Measurements from ENCODE around the gene RHBDD3. TPM values are rescaled to one million over a fixed set of nuclear protein-coding genes. Genes with fewer than 3 reads are reported as not detected.

Gene RHBDD3
- total RNA-seq, 1 donor from 2014 or later = 254 TPM

- H3K4me1 ChIP-seq = peaks cover 0 to 13% of the 10 kb centered on the region in 2 donors
- H3K4me3 ChIP-seq = no peak overlapping the region
- intact Hi-C loops (cut with DNase I) = no loop called here
- no peaks in the 10 kb centered on the region for H3K27me3 ChIP-seq
- TF ChIP-seq, protein P1, sequence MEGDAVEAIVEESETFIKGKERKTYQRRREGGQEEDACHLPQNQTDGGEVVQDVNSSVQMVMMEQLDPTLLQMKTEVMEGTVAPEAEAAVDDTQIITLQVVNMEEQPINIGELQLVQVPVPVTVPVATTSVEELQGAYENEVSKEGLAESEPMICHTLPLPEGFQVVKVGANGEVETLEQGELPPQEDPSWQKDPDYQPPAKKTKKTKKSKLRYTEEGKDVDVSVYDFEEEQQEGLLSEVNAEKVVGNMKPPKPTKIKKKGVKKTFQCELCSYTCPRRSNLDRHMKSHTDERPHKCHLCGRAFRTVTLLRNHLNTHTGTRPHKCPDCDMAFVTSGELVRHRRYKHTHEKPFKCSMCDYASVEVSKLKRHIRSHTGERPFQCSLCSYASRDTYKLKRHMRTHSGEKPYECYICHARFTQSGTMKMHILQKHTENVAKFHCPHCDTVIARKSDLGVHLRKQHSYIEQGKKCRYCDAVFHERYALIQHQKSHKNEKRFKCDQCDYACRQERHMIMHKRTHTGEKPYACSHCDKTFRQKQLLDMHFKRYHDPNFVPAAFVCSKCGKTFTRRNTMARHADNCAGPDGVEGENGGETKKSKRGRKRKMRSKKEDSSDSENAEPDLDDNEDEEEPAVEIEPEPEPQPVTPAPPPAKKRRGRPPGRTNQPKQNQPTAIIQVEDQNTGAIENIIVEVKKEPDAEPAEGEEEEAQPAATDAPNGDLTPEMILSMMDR (IDR thresholded peaks at IDR 0.05) = no peak
- H3K9me3 ChIP-seq = no peaks in the 10 kb centered on the region
- no peak for DNase-seq (ENCODE audit: low spot score in 2 of 2)
- peak overlapping the region; percentile 4 to 67 for H3K27ac ChIP-seq
- peaks cover 41 to 42% of the 10 kb centered on the region in 2 donors for H3K36me3 ChIP-seq
Measured at GRCh38 chr22:29301716-29302401, 34.1 kb upstream of the RHBDD3 start.

DNA sequence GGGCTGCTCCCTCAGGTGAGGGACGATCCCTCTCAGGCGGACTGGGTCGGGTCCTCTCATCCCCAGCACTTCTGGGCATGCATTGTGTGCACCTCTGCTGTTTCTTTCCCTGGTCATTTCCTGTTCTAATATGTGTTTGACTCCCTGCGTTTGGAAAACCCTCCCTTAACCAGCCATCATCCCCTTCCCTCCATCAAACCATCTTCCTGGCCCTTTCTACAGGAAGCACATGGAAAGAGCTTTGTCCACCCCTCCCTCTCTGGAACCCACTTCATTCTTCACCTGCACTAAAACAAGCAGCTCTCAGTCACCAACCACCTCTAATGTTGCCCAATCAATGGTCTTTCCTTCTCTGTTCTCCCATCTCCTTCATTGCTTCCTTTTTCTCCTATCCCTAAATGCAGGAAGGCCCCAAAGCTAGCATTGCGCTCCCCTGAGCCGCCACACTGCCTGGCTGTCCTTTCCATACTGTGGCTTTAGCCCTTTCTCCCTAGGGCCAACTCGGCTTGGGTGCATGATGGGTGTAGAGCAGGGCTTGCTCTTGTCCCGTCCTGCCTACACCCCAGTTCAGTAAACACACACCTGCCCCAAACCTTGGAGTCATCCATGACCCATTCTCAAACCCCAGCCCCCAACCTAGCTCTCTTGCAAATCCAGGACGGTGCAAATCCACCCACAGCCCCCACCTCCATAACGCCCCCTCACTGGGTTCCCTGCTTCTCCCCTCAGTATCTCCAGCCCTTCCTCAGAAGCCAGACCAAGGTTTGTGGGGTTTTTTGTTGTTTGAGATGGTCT lies 33.2 kb upstream of the RHBDD3 start:
- Histone ChIP-seq H3K27ac (no peak overlapping the region), H3K9me3 (no peaks in the 10 kb centered on the region), H3K27me3 (no peaks in the 10 kb centered on the region), H3K36me3 (peaks cover 50 to 51% of the 10 kb centered on the region in 2 donors), H3K4me3 (no peak overlapping the region), H3K4me1 (peaks cover 0 to 13% of the 10 kb centered on the region in 2 donors)
- TF ChIP-seq, protein P1 (IDR thresholded peaks at IDR 0.05) = no peak
- intact Hi-C loops (cut with DNase I) = no loop called here
- no peak for DNase-seq (ENCODE audit: low spot score in 2 of 2)

DNA sequence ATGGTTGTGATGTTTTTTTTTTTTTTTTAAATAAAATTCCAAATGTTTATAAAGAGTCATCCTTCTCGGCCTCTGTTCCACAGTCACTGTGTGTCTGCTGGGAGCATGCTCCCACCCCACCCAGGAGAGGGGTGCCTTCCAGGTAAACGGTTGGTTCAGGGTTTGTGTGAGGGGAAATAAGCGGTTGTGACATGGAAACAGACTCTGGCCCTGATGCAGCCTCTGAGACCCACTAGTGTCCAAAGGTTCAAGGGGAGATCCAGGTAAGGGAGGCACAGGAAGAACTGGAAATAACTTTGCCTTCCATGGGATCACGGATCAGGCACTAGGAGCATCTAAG lies 32.7 kb upstream of the RHBDD3 start:
- DNase-seq (ENCODE audit: low spot score in 2 of 2) = no peak
- intact Hi-C loops (cut with DNase I) = no loop called here

DNA sequence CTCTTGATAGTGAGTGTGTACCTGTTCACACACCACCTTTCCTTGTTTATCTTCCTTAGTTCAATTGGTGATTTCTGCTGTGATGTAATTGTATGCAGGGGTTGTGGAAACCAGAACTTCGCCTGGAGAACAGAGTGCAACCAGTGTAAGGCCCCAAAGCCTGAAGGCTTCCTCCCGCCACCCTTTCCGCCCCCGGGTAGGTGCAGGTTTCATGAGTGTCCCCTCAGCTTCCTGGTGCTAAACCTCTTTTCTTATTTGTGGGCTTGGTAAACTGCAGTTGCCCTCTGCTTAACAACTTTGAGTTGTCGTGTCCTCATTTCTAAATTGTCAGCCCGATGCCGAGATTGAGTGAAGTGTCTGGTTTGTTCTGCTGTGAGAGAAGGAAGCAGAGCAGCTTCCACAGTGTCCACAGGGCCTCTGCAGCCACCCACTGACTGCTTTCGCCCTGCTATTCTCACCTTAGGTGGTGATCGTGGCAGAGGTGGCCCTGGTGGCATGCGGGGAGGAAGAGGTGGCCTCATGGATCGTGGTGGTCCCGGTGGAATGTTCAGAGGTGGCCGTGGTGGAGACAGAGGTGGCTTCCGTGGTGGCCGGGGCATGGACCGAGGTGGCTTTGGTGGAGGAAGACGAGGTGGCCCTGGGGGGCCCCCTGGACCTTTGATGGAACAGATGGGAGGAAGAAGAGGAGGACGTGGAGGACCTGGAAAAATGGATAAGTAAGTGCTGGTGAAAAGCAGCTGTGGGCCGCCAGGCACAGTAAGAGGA lies 31.5 kb upstream of the RHBDD3 start:
- no peak overlapping the region for H3K27ac ChIP-seq
- H3K36me3 ChIP-seq = peaks cover 66% of the 10 kb centered on the region in 2 donors
- DNase-seq (ENCODE audit: low spot score in 2 of 2) = no peak
- TF ChIP-seq, protein P1 (IDR thresholded peaks at IDR 0.05) = no peak
- intact Hi-C loops (cut with DNase I) = no loop called here
- H3K9me3 ChIP-seq = no peaks in the 10 kb centered on the region
- H3K27me3 ChIP-seq = no peaks in the 10 kb centered on the region
- peaks cover 0 to 13% of the 10 kb centered on the region in 2 donors for H3K4me1 ChIP-seq
- H3K4me3 ChIP-seq = no peak overlapping the region

More for the DNA sequence above, 32.7 kb upstream of the RHBDD3 start:
- peaks cover 55 to 56% of the 10 kb centered on the region in 2 donors for H3K36me3 ChIP-seq
- no peaks in the 10 kb centered on the region for H3K27me3 ChIP-seq
- H3K4me3 ChIP-seq = no peak overlapping the region
- no peaks in the 10 kb centered on the region for H3K9me3 ChIP-seq
- peaks cover 0 to 13% of the 10 kb centered on the region in 2 donors for H3K4me1 ChIP-seq
- no peak overlapping the region for H3K27ac ChIP-seq
- TF ChIP-seq, protein P1 (IDR thresholded peaks at IDR 0.05) = no peak

DNA sequence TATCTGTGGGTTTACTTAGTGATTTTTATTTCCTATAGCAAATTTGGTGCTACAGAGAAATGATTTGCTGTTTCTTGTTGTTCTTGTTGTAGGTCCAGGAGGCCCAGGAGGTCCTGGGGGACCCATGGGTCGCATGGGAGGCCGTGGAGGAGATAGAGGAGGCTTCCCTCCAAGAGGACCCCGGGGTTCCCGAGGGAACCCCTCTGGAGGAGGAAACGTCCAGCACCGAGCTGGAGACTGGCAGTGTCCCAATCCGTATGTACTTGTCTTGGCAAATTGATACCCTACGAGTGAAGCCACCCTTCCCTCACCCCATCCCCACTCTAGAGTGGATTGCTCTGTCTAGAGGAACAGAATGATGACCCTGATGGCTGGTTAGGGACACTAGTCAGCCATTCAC lies 30.9 kb upstream of the RHBDD3 start:
- no peaks in the 10 kb centered on the region for H3K9me3 ChIP-seq
- no peak overlapping the region for H3K4me3 ChIP-seq
- peaks cover 73% of the 10 kb centered on the region in 2 donors for H3K36me3 ChIP-seq
- peaks cover 0 to 13% of the 10 kb centered on the region in 2 donors for H3K4me1 ChIP-seq
- TF ChIP-seq, protein P1 (IDR thresholded peaks at IDR 0.05) = no peak
- H3K27me3 ChIP-seq = no peaks in the 10 kb centered on the region
- H3K27ac ChIP-seq = no peak overlapping the region
- DNase-seq (ENCODE audit: low spot score in 2 of 2) = no peak
- intact Hi-C loops (cut with DNase I) = no loop called here

All from ascending aorta (tissue), 2 donors.